NOMO-1 (cell line): ENCODE results near the gene BBS9.
"Not testable (repeated sequence)": the region's sequence is repeated elsewhere in the genome, so short reads cannot be mapped to it uniquely, and the experiment has no call there.

Experiments
- DNase-seq, 2 experiments: peaks; one replicate each; lab custom pipeline; 2025; ENCODE audit not compliant: unreplicated experiment in 2 of 2; lab: John Stamatoyannopoulos, UW

Gene BBS9

GRCh38 chr7:33192695-33193291 lies 63.4 kb downstream of the BBS9 start:
- DNase-seq = no peak

- no peak for DNase-seq
These were observed 64.0 kb downstream of the BBS9 start for GRCh38 chr7:33193308-33193864.

DNA sequence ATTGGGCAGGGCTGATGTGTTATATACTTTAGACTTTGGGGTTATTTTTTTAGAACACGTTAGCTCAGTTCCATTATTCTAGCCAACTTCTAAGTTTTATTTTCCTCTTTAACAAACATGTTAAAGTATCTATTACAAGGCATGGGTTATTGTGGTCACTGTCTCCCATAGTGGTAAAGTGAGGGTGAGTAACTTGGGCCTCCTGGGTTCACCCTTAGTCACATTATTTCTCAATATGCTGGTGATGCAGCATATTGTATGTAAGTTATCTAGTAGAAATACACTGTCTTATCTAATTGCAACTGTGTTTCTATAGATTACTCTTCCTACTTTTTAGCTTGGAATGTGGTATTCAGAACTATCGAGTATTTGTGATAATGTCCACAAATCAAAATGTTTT lies 65.9 kb downstream of the BBS9 start:
- peak; percentile 51 to 78 for DNase-seq

GRCh38 chr7:33196221-33196620 lies 66.9 kb downstream of the BBS9 start:
- no peak for DNase-seq

GRCh38 chr7:33200282-33200681 lies 70.9 kb downstream of the BBS9 start:
- DNase-seq = no peak

GRCh38 chr7:33201821-33202220 lies 72.5 kb downstream of the BBS9 start:
- no peak for DNase-seq

GRCh38 chr7:33210958-33211357 lies 81.6 kb downstream of the BBS9 start:
- DNase-seq = no peak

GRCh38 chr7:33212144-33212543 lies 82.8 kb downstream of the BBS9 start:
- DNase-seq = no peak

GRCh38 chr7:33215992-33216391 lies 86.6 kb downstream of the BBS9 start:
- no peak for DNase-seq

DNA sequence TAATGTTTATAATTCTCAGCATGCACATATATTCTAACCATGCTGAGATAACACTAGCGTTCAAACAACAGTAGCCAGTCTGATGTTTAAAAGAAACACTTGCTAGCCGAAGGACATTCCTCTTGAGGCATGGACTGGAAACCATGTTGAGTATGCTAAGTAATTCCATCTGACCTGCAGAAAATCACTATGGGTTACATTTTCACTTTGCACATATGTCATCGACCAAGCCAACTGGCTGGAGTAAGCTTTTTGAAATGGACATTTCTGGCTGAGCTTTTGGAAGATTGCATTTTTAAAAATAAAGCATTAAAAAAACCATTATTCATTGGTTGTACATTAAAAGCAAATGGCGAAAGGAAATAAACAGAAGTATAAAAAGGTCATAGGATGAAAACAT lies 88.2 kb downstream of the BBS9 start:
- DNase-seq = no peak

DNA sequence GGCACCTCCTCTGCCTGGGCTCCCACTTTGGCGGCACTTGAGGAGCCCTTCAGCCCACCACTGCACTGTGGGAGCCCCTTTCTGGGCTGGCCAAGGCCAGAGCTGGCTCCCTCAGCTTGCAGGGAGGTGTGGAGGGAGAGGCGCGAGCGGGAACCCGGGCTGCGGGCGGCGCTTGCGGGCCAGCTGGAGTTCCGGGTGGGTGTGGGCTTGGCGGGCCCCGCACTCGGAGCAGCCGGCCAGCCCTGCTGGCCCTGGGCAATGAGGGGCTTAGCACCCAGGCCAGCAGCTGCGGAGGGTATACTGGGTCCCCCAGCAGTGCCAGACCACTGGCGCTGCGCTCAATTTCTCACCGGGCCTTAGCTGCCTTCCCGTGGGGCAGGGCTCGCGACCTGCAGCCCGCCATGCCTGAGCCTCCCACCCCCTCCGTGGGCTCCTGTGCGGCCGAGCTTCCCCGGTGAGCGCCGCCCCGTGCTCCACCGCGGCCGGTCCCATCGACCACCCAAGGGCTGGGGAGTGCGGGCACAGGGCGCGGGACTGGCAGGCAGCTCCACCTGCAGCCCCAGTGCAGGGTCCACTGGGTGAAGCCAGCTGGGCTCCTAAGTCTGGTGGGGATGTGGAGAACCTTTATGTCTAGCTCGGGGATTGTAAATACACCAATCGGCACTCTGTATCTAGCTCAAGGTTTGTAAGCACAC lies 89.6 kb downstream of the BBS9 start:
- not testable (repeated sequence) for DNase-seq

GRCh38 chr7:33220231-33220630 lies 90.9 kb downstream of the BBS9 start:
- DNase-seq = no peak

DNA sequence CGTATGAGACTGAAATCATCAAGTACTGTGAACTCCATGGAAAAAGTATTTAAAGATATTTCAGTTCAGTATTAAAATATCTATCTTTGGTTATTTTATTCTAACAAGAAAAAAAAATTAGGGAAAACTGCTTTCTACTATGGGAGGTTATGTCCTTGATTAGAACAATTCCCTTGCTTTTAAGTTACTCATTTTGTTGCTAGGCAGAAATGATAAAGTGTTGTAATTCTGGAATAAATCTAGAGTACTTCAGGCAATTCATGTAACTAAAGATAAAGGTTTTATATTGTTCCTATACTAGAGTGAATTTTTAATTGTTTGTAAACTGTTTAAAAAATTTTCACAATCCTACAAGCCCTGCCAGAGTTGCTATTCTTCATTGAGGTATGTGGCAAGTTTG lies 92.0 kb downstream of the BBS9 start:
- no peak for DNase-seq

GRCh38 chr7:33232632-33233145 lies 103.3 kb downstream of the BBS9 start:
- no peak for DNase-seq

DNA sequence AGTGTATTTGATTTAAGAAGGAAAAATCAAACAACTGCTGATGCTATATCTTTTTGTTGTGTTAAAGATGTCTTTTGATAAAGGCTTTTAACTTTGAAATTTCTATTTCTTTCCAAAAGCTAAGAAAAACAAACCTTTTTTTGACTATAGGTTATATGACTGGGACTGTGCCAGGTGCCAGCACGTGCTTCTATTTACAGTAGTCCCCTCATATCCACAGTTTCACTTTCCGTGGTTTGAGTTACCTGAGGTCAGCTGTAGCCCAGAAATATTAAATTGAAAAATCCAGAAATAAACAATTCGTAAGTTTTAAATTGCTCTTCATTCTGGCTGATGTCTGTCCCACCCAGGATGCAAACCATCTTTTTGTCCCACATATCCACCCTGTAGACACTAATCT lies 104.3 kb downstream of the BBS9 start:
- no peak for DNase-seq

DNA sequence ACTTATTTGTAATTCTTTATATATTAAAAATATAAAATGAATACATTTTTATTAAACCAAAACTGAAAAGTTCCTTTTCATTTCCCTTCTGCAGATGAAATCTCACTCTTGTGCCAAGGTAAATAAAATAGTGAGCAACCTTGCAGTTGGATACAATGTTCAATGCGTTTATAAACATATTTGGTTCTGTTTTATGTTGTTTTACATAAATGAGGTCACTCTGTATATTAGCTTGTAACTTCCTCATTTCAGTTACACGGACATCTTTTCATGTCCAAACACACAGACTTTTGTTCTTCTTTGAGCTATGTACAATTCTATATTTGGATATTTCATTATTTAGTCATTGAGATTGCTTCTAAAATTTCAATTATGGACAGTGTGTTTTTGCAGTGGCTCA lies 107.7 kb downstream of the BBS9 start:
- DNase-seq = peak in 1 of 2 experiments; percentile 30

DNA sequence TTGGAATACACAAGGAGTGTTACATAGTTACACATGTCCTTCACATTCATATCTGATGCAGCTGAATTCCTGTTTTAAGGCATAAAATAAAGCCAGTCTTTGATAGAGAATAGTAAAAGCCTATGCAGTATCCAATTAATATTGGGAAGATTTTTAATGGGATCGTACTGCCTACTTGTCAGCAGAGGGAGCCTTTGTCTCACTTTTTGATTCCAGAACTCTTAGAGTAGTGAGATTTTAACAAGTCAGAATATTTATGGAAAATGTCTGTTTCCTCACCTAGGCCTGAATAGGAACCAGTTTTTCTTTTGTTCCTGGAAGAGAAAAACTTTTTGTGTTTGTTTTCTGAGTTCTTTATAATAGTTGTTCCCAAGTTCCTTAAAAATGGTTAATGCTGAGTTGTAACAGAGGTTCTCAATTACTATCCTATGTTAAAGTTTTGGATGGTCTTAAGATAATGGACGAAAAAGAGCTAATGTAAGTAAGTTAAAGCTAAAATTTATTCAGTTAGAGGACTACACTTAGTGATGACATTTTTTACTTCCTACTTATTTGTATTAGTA lies 114.0 kb downstream of the BBS9 start:
- peak in 1 of 2 experiments; percentile 43 for DNase-seq

GRCh38 chr7:33248671-33249070 lies 119.3 kb downstream of the BBS9 start:
- no peak for DNase-seq

DNA sequence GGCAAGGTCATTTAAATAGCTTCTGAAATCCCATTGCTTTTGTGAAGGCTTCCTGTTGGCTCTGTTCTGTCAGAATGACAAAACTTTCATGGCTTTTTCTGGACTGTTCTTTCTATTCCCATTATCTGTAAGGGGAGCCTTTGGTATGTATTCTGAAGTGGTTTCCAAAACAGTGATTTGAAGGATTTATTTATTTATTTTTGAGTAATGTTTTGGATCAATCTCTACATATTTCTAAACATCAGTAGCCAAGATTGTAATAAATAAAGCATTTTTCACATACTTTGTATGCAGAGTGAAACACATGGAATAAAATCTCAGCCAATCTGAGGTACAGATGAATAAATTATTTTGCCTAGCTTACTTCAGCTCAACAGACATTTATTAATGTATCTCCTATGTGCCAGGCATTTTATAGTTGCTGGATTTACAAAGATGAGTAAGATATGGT lies 121.1 kb downstream of the BBS9 start:
- no peak for DNase-seq

GRCh38 chr7:33251301-33251700 lies 121.9 kb downstream of the BBS9 start:
- no peak for DNase-seq

DNA sequence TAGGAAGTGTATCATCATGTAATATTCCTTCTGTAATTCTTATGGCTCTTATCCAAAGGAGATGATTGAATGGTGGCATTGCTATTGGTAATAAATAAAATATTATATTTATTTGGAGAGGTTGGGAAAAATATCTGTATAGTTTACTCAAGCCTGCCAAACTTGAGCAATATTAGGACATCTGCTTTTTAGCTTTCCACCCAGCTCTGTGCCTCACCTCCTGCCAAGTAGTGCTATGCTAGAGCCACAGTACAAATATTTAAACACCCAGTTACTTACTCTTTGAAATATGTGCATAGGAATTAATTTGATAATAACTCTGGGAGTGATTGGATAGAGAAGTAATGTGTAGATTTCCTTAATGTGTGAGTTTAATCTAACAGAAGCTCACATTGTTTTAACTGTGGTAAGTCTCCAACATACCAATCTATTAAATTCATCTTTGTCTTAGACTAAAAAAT lies 129.2 kb downstream of the BBS9 start:
- DNase-seq = no peak

- no peak for DNase-seq
These were observed 132.2 kb downstream of the BBS9 start for GRCh38 chr7:33261585-33261984.
